Mesenchymal stem cell (in vitro differentiated cells and primary cell): ENCODE results near the gene DOCK2.

Experiments
- DNase-seq: peaks from one replicate; pipeline ENCODE4 v3.0.0-alpha.2; 2013
- H2AFZ ChIP-seq: one replicate; pipeline ENCODE4 v1.6.1; 2013; ENCODE audit warnings: low read depth, mild to moderate bottlenecking, control low read depth, inconsistent platforms, low read length, moderate library complexity
- H2AK5ac ChIP-seq: 2 replicates; pipeline ENCODE4 v1.6.1; 2013; ENCODE audit warnings: low read length, moderate library complexity, mild to moderate bottlenecking, inconsistent platforms; ENCODE audit not compliant: severe bottlenecking
- H2BK120ac ChIP-seq: one replicate; pipeline ENCODE4 v1.6.1; 2013; ENCODE audit warnings: low read depth, mild to moderate bottlenecking, inconsistent platforms, low read length, moderate library complexity
- H2BK12ac ChIP-seq, 2 experiments: one replicate each; pipeline ENCODE4 v1.6.1; 2013; ENCODE audit warnings: inconsistent platforms in 2 of 2, low read length in 2 of 2, mild to moderate bottlenecking in 2 of 2, moderate library complexity in 2 of 2, control low read depth in 1 of 2
- H2BK15ac ChIP-seq: one replicate; pipeline ENCODE4 v1.6.1; 2013; ENCODE audit warnings: mild to moderate bottlenecking, low read depth, inconsistent platforms; ENCODE audit not compliant: poor library complexity, severe bottlenecking
- H2BK5ac ChIP-seq: 2 replicates; pipeline ENCODE4 v1.6.1; 2013; ENCODE audit warnings: low read depth, mild to moderate bottlenecking, low read length, control low read depth, inconsistent platforms; ENCODE audit not compliant: poor library complexity, severe bottlenecking
- H3K14ac ChIP-seq, 2 experiments: one replicate each; pipeline ENCODE4 v1.6.1; 2013; ENCODE audit warnings: inconsistent platforms in 2 of 2, low read length in 2 of 2, control low read depth in 1 of 2, mild to moderate bottlenecking in 1 of 2, moderate library complexity in 1 of 2
- H3K18ac ChIP-seq, 2 experiments: one replicate each; pipeline ENCODE4 v1.6.1; 2013; ENCODE audit warnings: inconsistent platforms in 2 of 2, low read length in 2 of 2, control low read depth in 1 of 2, low read depth in 1 of 2, mild to moderate bottlenecking in 1 of 2
- H3K23ac ChIP-seq, 2 experiments: one replicate each; pipeline ENCODE4 v1.6.1; 2013; ENCODE audit warnings: inconsistent platforms in 2 of 2, low read length in 2 of 2, mild to moderate bottlenecking in 2 of 2, moderate library complexity in 2 of 2, control low read depth in 1 of 2
- H3K27ac ChIP-seq: 2 replicates; pipeline ENCODE4 v1.5.1; 2013; ENCODE audit warnings: mild to moderate bottlenecking, moderate library complexity, low read length, control low read depth, inconsistent platforms; ENCODE audit not compliant: poor library complexity, severe bottlenecking
- H3K27me3 ChIP-seq, 2 experiments: 2 replicates each; pipeline versions ENCODE4 v1.6.1 to v1.7.0; 2013; ENCODE audit warnings: low read length in 2 of 2, mild to moderate bottlenecking in 2 of 2, moderate library complexity in 2 of 2, control low read depth in 1 of 2, inconsistent platforms in 1 of 2; ENCODE audit not compliant: control insufficient read depth in 1 of 2, insufficient read depth in 1 of 2
- H3K36me3 ChIP-seq, 2 experiments: 2 replicates each; pipeline versions ENCODE4 v1.6.1 to v1.7.0; 2013; ENCODE audit warnings: low read length in 2 of 2, control low read depth in 1 of 2, inconsistent platforms in 1 of 2, low read depth in 1 of 2, mild to moderate bottlenecking in 1 of 2; ENCODE audit not compliant: insufficient read depth in 2 of 2, control insufficient read depth in 1 of 2
- H3K4ac ChIP-seq, 2 experiments: one replicate each; pipeline ENCODE4 v1.6.1; 2013; ENCODE audit warnings: inconsistent platforms in 2 of 2, low read length in 2 of 2, mild to moderate bottlenecking in 2 of 2, moderate library complexity in 2 of 2, control low read depth in 1 of 2, low read depth in 1 of 2
- H3K4me1 ChIP-seq: 2 replicates; pipeline ENCODE4 v1.6.1; 2013; ENCODE audit warnings: low read depth, low read length, control low read depth; ENCODE audit not compliant: control insufficient read depth, insufficient read depth
- H3K4me2 ChIP-seq: 2 replicates; pipeline ENCODE4 v1.6.1; 2013; ENCODE audit warnings: low read length, mild to moderate bottlenecking, inconsistent platforms; ENCODE audit not compliant: poor library complexity, severe bottlenecking
- H3K4me3 ChIP-seq, 2 experiments: 2 replicates each; pipeline versions ENCODE4 v1.5.1 to v1.7.0; 2013; ENCODE audit warnings: low read length in 2 of 2, mild to moderate bottlenecking in 2 of 2, control low read depth in 1 of 2, low read depth in 1 of 2; ENCODE audit not compliant: insufficient read depth in 1 of 2
- H3K79me1 ChIP-seq: replicated peaks from 2 replicates; pipeline ENCODE4 v1.6.1; 2013; ENCODE audit warnings: mild to moderate bottlenecking, control low read depth, low read length, inconsistent platforms; ENCODE audit not compliant: poor library complexity, severe bottlenecking
- H3K9ac ChIP-seq: 2 replicates; pipeline ENCODE4 v1.7.0; 2013; ENCODE audit warnings: mild to moderate bottlenecking, low read length, moderate library complexity
- H3K9me3 ChIP-seq: 2 replicates; pipeline ENCODE4 v1.7.0; 2013; ENCODE audit warnings: mild to moderate bottlenecking, low read length; ENCODE audit not compliant: control insufficient read depth
- H4K8ac ChIP-seq: one replicate; pipeline ENCODE4 v1.6.1; 2013; ENCODE audit warnings: inconsistent platforms, mild to moderate bottlenecking, low read length, moderate library complexity
- H4K91ac ChIP-seq: one replicate; pipeline ENCODE4 v1.6.1; 2013; ENCODE audit warnings: mild to moderate bottlenecking, low read length, inconsistent platforms
- WGBS: methylation state at CpG from one replicate; pipeline ENCODE4 v1.1.7; 2013; ENCODE audit warnings: mixed read lengths; 5-methylcytosine and 5-hydroxymethylcytosine counted together

Gene DOCK2

DNA sequence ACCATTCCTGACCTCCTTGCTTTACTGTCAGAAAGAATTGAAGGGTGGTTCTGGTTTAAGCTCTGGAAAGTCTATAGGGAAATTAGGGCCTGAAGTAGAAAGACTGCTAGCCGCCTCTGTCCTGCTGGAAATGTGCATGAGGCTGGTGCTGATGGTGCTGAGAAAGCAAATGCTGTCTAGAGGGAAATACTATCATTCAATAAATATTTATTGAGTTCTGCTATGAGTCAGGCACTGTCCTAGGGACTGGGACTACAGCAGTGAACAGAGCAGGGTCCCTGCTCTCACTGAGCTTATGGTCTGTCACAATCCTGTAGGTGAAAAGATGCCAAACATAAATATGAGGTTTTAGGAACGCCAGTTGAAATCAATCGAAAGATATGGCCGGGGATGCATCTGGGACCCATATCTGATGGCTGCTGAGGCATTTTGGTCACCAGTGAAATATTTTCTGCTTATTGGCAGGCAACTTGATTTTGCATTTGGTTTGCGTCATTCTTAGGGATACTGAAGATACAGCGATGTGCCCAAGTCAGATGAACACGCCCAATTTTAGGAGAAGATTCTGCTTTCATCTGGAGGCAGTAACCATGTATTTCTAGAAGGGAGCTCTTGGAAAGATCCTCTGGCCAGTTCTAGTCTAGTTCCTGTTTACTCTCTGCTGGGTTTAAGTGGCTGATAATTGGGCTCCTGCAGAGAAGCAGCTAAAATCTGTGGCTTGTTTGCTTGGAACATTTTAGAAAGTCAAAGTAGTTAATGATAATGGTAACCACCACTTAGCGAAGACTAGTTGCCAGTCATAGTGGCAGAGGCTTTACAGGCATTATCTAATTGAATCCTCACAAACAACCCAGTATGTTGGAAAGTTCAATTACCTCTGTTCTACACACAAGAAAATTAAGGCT lies 269.9 kb downstream of the DOCK2 start:
- Histone ChIP-seq H2AK5ac (no peak overlapping the region), H3K14ac (no peak overlapping the region), H4K8ac (no peak overlapping the region), H3K4me3 (peak overlapping the region in 1 of 2 experiments; percentile 25), H3K4me2 (no peak overlapping the region), H3K27ac (no peak overlapping the region), H2BK5ac (no peak overlapping the region), H3K18ac (no peak overlapping the region), H3K9ac (peak overlapping the region; percentile 36), H2AFZ (no peak overlapping the region), H3K4me1 (no peaks in the 10 kb centered on the region), H3K79me1 (peaks cover 7% of the 10 kb centered on the region), H3K23ac (no peak overlapping the region), H2BK12ac (peak overlapping the region in 1 of 2 experiments; percentile 55), H4K91ac (no peak overlapping the region), H3K9me3 (no peaks in the 10 kb centered on the region), H2BK120ac (no peak overlapping the region), H2BK15ac (no peak overlapping the region), H3K27me3 (no peaks in the 10 kb centered on the region), H3K36me3 (no peaks in the 10 kb centered on the region), H3K4ac (no peak overlapping the region)
- 80% methylated on average over 8 of the region's 8 CpGs for WGBS
- peak; percentile 23 for DNase-seq

DNA sequence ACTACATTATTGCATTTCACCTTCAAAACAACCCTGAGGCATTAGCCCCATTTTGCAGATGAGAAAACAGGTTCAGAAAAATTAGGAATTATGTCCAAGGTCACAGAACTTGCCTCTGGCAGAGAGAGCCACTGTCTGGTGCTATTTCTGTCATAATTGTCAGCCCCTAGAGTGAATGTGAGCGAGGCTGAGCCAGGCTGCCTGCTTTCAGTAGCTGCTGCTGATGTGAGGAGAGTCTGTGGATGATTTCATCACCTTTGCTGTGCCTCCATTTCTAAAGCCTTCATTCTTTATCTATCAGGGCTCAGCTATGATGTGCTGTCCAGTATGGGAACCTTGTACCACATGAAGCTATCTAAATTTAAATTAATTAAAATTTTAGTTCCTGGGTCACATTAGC lies 271.8 kb downstream of the DOCK2 start:
- Histone ChIP-seq H3K9ac (no peak overlapping the region), H4K91ac (no peak overlapping the region), H3K9me3 (no peaks in the 10 kb centered on the region), H2AFZ (no peak overlapping the region), H2BK15ac (no peak overlapping the region), H2BK120ac (no peak overlapping the region), H2BK5ac (no peak overlapping the region), H3K18ac (no peak overlapping the region), H3K4me3 (no peak overlapping the region), H2BK12ac (no peak overlapping the region), H3K23ac (no peak overlapping the region), H2AK5ac (no peak overlapping the region), H3K27ac (no peak overlapping the region), H3K36me3 (no peaks in the 10 kb centered on the region), H3K14ac (no peak overlapping the region), H4K8ac (no peak overlapping the region), H3K4me1 (no peaks in the 10 kb centered on the region), H3K79me1 (peaks cover 7% of the 10 kb centered on the region), H3K27me3 (no peaks in the 10 kb centered on the region), H3K4ac (no peak overlapping the region), H3K4me2 (no peak overlapping the region)
- DNase-seq, result no peak
- 60% methylated on average over 1 of the region's 1 CpG for WGBS

DNA sequence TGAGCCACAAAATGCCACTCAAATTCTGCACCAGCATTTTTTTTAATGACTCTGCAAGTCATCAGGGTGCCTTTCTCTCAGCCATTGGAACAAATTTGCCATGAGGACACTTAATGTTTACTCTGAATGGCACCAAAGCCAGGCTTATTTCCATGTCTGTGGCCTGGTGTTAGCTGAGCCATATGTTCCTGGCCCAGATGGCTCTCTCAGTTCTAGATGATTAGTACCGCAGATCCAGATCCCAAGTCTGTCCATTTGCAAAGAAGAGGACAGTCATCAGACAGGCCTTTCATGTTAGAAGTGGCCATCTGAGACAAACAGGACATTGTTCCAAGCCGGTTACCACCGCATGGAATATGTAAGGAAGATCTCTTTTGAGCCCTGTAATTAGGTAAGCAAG lies 272.9 kb downstream of the DOCK2 start:
- Histone ChIP-seq H3K9ac (no peak overlapping the region), H3K36me3 (no peaks in the 10 kb centered on the region), H2AK5ac (no peak overlapping the region), H3K4me3 (no peak overlapping the region), H3K23ac (no peak overlapping the region), H3K4ac (no peak overlapping the region), H3K14ac (no peak overlapping the region), H2BK120ac (no peak overlapping the region), H4K8ac (no peak overlapping the region), H3K27ac (no peak overlapping the region), H3K4me2 (no peak overlapping the region), H3K18ac (no peak overlapping the region), H2BK15ac (no peak overlapping the region), H3K4me1 (peaks cover 4% of the 10 kb centered on the region), H3K79me1 (peaks cover 5% of the 10 kb centered on the region), H2BK12ac (no peak overlapping the region), H3K9me3 (no peaks in the 10 kb centered on the region), H3K27me3 (no peaks in the 10 kb centered on the region), H2AFZ (no peak overlapping the region), H2BK5ac (no peak overlapping the region), H4K91ac (no peak overlapping the region)
- DNase-seq, result no peak
- 97% methylated on average over 3 of the region's 3 CpGs for WGBS

DNA sequence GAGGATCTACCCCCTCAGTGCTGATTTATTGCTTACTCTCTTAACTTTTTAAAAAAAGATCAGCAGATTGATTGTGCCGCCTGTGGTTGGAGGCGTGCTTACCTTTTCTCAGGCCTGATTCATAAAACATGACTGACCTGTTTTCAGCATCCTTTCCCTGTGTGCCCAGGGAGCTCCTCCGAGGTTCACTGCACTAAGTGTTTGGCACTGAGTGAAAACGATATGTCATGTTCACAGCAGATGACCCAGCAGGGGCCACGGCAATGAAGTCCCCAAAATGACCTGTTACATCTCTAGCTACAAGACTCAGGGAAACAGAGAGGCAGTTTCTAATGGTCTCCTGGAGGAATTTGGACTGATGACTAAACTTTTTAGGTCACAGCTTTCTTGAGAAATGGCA lies 273.3 kb downstream of the DOCK2 start:
- Histone ChIP-seq H3K4ac (no peak overlapping the region), H2BK120ac (no peak overlapping the region), H2AK5ac (no peak overlapping the region), H2BK15ac (no peak overlapping the region), H4K8ac (no peak overlapping the region), H3K27ac (no peak overlapping the region), H2AFZ (no peak overlapping the region), H3K27me3 (no peaks in the 10 kb centered on the region), H4K91ac (no peak overlapping the region), H3K79me1 (peaks cover 5% of the 10 kb centered on the region), H3K23ac (no peak overlapping the region), H3K9me3 (no peaks in the 10 kb centered on the region), H3K4me1 (peaks cover 4% of the 10 kb centered on the region), H3K14ac (no peak overlapping the region), H3K18ac (no peak overlapping the region), H2BK5ac (no peak overlapping the region), H3K4me3 (no peak overlapping the region), H3K9ac (no peak overlapping the region), H3K4me2 (no peak overlapping the region), H3K36me3 (no peaks in the 10 kb centered on the region), H2BK12ac (no peak overlapping the region)
- no peak for DNase-seq
- WGBS, result 95% methylated on average over 4 of the region's 5 CpGs
